Measurements from ENCODE around the gene GNAO1. TPM values are rescaled to one million over a fixed set of nuclear protein-coding genes. Genes with fewer than 3 reads are reported as not detected.

GNAO1 gene
- total and polyA plus RNA-seq, 2 of the 13 experiments (the other 11 are each of a cell fraction or from before 2014, with no cell fraction given), result not detected

DNA sequence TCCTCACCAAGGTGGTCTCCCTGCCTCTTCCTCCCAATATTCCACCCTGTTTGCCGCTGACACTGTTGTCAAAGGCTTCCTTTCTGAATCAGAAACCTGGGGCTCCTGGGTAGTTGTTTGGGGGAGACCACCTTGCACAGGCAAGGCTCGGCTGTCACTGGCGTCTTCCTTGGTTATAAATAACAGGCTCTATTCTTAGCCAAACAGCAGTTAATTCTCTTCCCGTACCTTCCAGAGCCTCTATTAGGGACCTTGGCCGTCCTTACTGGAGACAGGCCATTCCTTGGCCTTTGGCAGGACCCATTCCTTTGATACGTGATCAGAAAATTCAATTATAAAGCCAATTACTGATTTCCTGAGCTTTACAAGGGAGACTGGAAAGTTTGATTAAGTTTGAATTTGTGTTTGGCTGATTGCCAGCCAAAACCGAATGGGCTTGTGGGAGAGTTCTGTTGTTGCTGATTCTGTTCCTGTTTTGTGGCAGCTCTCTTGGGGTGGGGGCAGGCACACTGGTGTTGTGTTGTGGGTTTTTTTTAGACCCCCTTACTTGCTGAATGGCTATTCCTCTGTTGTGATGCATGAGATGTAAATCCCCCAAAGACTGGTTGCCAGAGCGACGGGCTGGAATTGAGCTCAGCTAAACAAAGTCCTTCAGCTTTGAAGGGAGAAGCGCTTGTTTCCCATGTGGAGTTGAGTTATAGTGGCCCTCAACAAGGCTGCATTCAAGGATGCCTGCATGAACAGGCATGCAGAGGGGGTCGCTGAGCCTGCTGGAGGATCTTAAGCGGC is 104.6 kb downstream of the GNAO1 start:
- H2AFZ ChIP-seq (ENCODE audit: low read length), result no peak overlapping the region
- H3K9me3 ChIP-seq (ENCODE audit: low read length), result no peaks in the 10 kb centered on the region
- ATAC-seq (no peak), DNase-seq (ENCODE audit: low spot score) (no peak), FAIRE-seq (no peak)
- H3K27me3 ChIP-seq (ENCODE audit: control insufficient read depth in 1 of 2, insufficient read depth in 2 of 2, low read length in 2 of 2), result peaks cover 1 to 12% of the 10 kb centered on the region in 2 experiments; a peak in 3 of 5 replicates
- H3K4me2 ChIP-seq (ENCODE audit: low read depth, low read length), result no peak overlapping the region
- no peak overlapping the region for H3K9ac ChIP-seq (ENCODE audit: insufficient read depth, low read depth, low read length)
- TF ChIP-seq GTF2F1 (IDR thresholded peaks at IDR 0.05; ENCODE audit: low read length), result no peak
- TF ChIP-seq, protein P1, sequence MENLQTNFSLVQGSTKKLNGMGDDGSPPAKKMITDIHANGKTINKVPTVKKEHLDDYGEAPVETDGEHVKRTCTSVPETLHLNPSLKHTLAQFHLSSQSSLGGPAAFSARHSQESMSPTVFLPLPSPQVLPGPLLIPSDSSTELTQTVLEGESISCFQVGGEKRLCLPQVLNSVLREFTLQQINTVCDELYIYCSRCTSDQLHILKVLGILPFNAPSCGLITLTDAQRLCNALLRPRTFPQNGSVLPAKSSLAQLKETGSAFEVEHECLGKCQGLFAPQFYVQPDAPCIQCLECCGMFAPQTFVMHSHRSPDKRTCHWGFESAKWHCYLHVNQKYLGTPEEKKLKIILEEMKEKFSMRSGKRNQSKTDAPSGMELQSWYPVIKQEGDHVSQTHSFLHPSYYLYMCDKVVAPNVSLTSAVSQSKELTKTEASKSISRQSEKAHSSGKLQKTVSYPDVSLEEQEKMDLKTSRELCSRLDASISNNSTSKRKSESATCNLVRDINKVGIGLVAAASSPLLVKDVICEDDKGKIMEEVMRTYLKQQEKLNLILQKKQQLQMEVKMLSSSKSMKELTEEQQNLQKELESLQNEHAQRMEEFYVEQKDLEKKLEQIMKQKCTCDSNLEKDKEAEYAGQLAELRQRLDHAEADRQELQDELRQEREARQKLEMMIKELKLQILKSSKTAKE (CRISPR knock-in tag; IDR thresholded peaks at IDR 0.05; ENCODE audit: borderline replicate concordance), result no peak
- TF ChIP-seq, protein P2, sequence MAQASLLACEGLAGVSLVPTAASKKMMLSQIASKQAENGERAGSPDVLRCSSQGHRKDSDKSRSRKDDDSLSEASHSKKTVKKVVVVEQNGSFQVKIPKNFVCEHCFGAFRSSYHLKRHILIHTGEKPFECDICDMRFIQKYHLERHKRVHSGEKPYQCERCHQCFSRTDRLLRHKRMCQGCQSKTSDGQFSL (CRISPR knock-in tag; IDR thresholded peaks at IDR 0.05), result no peak
- no peak for TF ChIP-seq ZNF629 (CRISPR knock-in tag; conservative IDR thresholded peaks at IDR 0.05)
- no peak for TF ChIP-seq NR2F2 (IDR thresholded peaks at IDR 0.05; ENCODE audit: borderline replicate concordance, low read depth)
- TF ChIP-seq ZNF256 (CRISPR knock-in tag; conservative IDR thresholded peaks at IDR 0.05), result no peak
- TF ChIP-seq RARA (CRISPR knock-in tag; IDR thresholded peaks at IDR 0.05), result no peak
- TF ChIP-seq SAFB2 (CRISPR knock-in tag; IDR thresholded peaks at IDR 0.05; ENCODE audit: borderline replicate concordance, low read depth), result no peak
- TF ChIP-seq MXI1 (IDR thresholded peaks at IDR 0.05; ENCODE audit: borderline replicate concordance, low read depth, low read length), result no peak
- no peak for TF ChIP-seq ZNF780A (CRISPR knock-in tag; IDR thresholded peaks at IDR 0.05)
- no peak for TF ChIP-seq ZMYM2 (CRISPR knock-in tag; IDR thresholded peaks at IDR 0.05)
- TF ChIP-seq ZNF33B (CRISPR knock-in tag; IDR thresholded peaks at IDR 0.05), result no peak
- TF ChIP-seq JUN (CRISPR knock-in tag; IDR thresholded peaks at IDR 0.05), result no peak
- no peak for TF ChIP-seq PCBP1 (IDR thresholded peaks at IDR 0.05; ENCODE audit: borderline replicate concordance, low read depth, low read length)
- TF ChIP-seq, protein P3, sequence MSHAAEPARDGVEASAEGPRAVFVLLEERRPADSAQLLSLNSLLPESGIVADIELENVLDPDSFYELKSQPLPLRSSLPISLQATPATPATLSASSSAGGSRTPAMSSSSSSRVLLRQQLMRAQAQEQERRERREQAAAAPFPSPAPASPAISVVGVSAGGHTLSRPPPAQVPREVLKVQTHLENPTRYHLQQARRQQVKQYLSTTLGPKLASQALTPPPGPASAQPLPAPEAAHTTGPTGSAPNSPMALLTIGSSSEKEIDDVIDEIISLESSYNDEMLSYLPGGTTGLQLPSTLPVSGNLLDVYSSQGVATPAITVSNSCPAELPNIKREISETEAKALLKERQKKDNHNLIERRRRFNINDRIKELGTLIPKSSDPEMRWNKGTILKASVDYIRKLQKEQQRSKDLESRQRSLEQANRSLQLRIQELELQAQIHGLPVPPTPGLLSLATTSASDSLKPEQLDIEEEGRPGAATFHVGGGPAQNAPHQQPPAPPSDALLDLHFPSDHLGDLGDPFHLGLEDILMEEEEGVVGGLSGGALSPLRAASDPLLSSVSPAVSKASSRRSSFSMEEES (CRISPR knock-in tag; IDR thresholded peaks at IDR 0.05), result no peak
- TF ChIP-seq MED8 (CRISPR knock-in tag; IDR thresholded peaks at IDR 0.05; ENCODE audit: insufficient replicate concordance), result no peak
- TF ChIP-seq ZNF879 (CRISPR knock-in tag; IDR thresholded peaks at IDR 0.05), result no peak
- in situ Hi-C loops (cut with HindIII; ENCODE audit: extremely low pct_ligation_motif_present, low pct_unique_long_range_greater_than_20kb) (loop anchor here (10.0 kb wide), 1 partner anchor 59 kb away; no protein-coding TSS in a partner anchor), intact Hi-C loops (cut with micrococcal nuclease; ENCODE audit: unreplicated experiment) (loop anchor here (5.0 kb wide), 1 partner anchor 926 kb away; no protein-coding TSS in a partner anchor)
- no peaks in the 10 kb centered on the region for H3K79me2 ChIP-seq (ENCODE audit: insufficient read depth, low read length)
- ChIA-PET CTCF (ENCODE audit: low intra/inter-chr PET ratio, low total read pairs) (no interaction called here), POLR2A (no interaction called here)
- no peaks in the 10 kb centered on the region for H4K20me1 ChIP-seq (ENCODE audit: insufficient read depth, low read length)
- H3K36me3 ChIP-seq (replicated peaks in 1 of 2; ENCODE audit: control insufficient read depth in 1 of 2, insufficient read depth in 2 of 2, low read length in 2 of 2), result no peaks in the 10 kb centered on the region
- H3K4me1 ChIP-seq (ENCODE audit: insufficient read depth, low read length), result no peaks in the 10 kb centered on the region
- no TSS peak for BruUV-seq (replicated peaks)
- H3K27ac ChIP-seq (ENCODE audit: extremely low read length, insufficient read depth, low read length), result no peak overlapping the region
- WGBS (ENCODE audit: low lambda C conversion rate), result 50% methylated on average over 10 of the region's 12 CpGs
- H3K4me3 ChIP-seq (replicated peaks in 1 of 3; ENCODE audit: insufficient read depth in 1 of 3, low read depth in 2 of 3, low read length in 3 of 3), result no peak overlapping the region

Measured in HepG2 (cell line).